GM12872 (cell line): ENCODE results near the gene ARHGAP29.

ENCODE experiments used
- TF ChIP-seq, protein P1 (sequence below): IDR thresholded peaks from 3 replicates; pipeline ENCODE4 v1.5.1; 2011; ENCODE audit warnings: low read depth, mild to moderate bottlenecking, low read length, moderate library complexity; ENCODE audit not compliant: insufficient read depth

ARHGAP29 gene

DNA sequence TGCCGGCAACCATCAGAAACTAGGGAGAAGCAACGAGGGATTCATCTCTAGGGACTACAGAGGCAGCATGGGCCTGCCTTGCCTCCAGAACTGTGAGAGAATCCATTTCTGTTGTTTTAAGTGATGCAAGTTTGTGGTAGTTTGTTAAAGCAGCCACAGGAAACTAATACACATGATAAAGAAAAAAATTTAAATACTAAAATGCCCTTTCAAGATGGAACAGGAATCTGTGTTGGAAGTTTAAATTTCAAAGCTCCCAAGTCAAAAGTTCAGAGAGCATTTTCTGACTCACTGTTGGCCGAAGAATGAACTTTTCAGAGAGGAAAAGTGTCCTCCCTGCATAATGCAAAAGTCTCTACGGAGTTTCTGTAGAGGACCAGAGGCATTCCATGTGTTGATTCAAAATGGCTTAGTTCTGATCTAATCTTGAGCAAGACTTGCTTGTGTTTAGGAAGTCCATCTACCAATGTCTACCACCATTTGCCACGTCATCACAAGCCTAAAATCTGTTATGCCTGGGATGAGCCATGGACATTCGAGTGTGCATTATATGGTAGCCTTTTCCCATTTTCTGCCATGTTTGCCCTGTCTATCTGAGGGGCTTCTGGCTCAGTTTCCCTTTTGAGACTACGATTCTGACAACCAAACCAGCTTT lies 22.4 kb upstream of the ARHGAP29 start:
- TF ChIP-seq, protein P1, sequence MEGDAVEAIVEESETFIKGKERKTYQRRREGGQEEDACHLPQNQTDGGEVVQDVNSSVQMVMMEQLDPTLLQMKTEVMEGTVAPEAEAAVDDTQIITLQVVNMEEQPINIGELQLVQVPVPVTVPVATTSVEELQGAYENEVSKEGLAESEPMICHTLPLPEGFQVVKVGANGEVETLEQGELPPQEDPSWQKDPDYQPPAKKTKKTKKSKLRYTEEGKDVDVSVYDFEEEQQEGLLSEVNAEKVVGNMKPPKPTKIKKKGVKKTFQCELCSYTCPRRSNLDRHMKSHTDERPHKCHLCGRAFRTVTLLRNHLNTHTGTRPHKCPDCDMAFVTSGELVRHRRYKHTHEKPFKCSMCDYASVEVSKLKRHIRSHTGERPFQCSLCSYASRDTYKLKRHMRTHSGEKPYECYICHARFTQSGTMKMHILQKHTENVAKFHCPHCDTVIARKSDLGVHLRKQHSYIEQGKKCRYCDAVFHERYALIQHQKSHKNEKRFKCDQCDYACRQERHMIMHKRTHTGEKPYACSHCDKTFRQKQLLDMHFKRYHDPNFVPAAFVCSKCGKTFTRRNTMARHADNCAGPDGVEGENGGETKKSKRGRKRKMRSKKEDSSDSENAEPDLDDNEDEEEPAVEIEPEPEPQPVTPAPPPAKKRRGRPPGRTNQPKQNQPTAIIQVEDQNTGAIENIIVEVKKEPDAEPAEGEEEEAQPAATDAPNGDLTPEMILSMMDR: no peak

DNA sequence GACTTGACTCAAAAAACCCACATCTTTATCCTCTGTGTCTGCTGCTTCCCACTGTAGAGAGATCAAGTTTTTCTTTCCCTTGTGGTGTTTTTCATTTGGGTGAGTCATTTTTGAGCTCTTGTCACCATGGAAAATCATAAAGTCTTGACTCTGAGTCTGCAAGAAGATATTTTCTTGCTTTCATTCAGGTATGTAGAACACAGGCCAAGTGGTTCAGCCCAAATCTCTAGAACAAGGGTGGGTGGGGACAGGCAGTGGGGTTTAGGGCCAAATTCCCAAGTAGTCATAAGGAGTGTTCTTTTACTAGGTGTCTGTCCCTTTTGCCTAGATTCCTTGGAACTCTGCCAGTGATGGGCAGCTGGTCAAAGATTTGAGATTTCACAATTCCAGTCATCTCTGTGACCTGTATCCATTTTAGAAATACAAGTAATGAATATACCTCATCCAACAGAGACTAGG lies 21.5 kb upstream of the ARHGAP29 start:
- TF ChIP-seq, protein P1: no peak

GRCh38 chr1:94257444-94257843 lies 20.1 kb upstream of the ARHGAP29 start:
- TF ChIP-seq, protein P1: no peak

- TF ChIP-seq, protein P1: no peak
Measured at GRCh38 chr1:94255476-94255875, 18.1 kb upstream of the ARHGAP29 start.

DNA sequence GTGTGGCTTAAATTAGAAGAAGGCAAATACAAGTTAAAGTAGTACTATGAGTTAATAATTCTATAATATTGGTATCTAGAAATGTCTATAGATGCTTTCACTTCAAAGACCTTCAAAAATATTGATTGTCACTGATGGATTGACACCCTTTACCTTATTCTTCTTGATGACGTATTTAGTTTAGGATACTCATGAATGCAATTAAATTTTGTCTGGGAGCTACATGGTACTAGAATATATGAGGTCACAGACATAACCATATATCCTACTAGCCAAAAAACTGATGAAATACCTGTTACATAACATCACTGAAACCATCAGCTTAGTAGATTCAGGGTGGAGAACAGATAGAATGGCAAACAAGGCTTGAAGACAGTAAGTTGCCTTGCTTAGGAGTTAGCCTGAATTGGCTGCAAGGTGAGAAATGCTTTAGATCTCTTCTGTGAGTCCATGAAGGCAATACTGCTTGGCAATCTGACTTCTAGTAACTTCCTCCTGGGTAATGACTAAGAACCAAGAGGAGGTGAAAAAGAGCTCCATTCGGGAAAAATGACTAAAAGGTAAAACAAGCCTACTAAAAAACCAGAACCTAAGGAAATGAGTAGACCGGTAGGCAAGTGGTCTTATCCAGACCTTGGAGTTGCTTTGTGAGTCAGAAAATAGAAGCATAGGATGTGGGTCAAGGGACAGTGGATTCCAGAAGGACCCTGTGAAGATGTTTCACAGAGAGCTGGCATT lies 16.9 kb upstream of the ARHGAP29 start:
- TF ChIP-seq, protein P1: no peak

GRCh38 chr1:94253456-94254017 lies 16.2 kb upstream of the ARHGAP29 start:
- TF ChIP-seq, protein P1: no peak

GRCh38 chr1:94250341-94250740 lies 13.0 kb upstream of the ARHGAP29 start:
- TF ChIP-seq, protein P1: no peak
